Sciatic nerve (tissue), 2 donors: ENCODE measurements around the gene LEP. TPM values are rescaled to one million over a fixed set of nuclear protein-coding genes. Genes with fewer than 3 reads are reported as not detected.
A peak's percentile ranks its signal among the peaks of the same experiment; 100 is the strongest.
"Not testable (repeated sequence)": the region's sequence is repeated elsewhere in the genome, so short reads cannot be mapped to it uniquely, and the experiment has no call there.

Experiments
- ATAC-seq: fragments of 200-7000 bp; cut with Tn5 transposase; one replicate; pipeline ENCODE4 v1.9.1; 2020; ENCODE audit warnings: mild to moderate bottlenecking, moderate library complexity
- DNase-seq: peaks from one replicate; pipeline ENCODE4 v3.0.0-alpha.2; 2020; ENCODE audit warnings: low spot score
- intact Hi-C: fragments of 100-400 bp; cut with DNase I; formaldehyde crosslinking; loops from one replicate; pipeline ENCODE4 v1.14.2; 2022
- total RNA-seq: library from RNA; stranded (reverse); fragmentation: NEBNext Ultra II Directional; extraction: Animal tissue kit (Norgen Biotek cat#: 25700); gene quantifications from one replicate; pipeline ENCODE4 v1.2.1, GENCODE V29; 2021
- donor health status: DM: no; HTN: no; CAD: no.
- donor health status: DM: no; HTN: no; CAD: no.

Gene LEP
- total RNA-seq, 1 donor from 2014 or later = 7.2 TPM

DNA sequence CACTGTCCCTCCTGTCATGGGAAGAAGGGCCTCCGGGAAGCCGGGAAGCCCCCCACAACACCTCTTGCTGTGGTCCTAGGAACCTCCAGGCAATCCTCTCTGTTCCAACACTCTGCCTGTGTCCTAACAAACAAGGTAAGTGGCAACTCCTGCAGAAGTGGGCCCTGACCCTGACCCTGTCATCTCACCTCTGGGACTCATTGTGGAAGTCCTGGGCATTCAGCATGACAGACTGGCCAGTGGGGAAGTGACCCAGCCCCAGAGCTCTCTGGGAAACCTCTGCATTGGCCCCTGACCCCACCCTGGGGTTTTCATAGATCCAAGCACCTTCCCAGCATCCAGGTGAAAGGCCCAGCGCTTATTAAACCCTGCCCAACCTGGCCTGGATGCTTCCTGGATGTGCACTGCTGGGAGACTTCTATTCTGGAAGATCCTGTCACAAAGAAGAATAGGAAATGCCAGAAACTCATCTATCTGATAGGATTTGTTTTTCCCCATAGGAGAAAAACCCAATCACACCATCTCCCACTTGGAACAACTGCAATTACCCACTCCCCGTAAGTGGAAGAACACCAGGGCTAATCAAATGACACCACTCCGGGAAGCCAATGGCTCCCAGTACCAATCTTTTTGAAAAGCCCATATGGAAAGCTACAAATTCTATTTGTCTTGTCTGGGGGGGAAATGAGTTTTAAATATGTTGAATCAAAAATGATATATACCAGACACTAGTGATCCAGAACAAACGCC, 24.3 kb downstream of the LEP start:
- intact Hi-C loops = no loop called here
- ATAC-seq = no peak
- DNase-seq = no peak

DNA sequence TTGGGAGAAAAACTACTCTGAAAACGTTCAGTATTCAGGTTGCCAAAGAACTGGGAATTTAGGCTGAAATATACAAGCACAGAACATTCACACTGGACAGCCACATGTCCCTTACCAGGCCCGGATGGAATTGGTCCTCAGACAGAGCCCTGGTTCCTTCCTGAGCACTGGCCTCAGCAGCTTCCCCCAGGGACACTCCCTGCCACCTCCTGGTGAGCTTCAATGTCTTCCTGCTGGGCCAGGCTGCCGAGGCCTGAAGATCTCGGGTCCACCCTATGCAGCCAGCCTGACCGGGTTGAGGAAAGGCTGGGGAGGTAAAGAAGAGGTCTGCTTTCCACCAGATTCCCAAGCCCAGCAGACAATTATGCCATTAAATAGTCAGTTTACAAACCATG, 24.8 kb downstream of the LEP start:
- intact Hi-C loops = no loop called here
- ATAC-seq (no peak), DNase-seq (no peak)

GRCh38 chr7:128266529-128266882, 25.4 kb downstream of the LEP start:
- intact Hi-C loops = no loop called here
- DNase-seq = no peak
- no peak for ATAC-seq

GRCh38 chr7:128266883-128267594, 26.0 kb downstream of the LEP start:
- ATAC-seq (peak; percentile 82), DNase-seq (peak; percentile 67)
- intact Hi-C loops = no loop called here

GRCh38 chr7:128267595-128267924, 26.5 kb downstream of the LEP start:
- intact Hi-C loops = no loop called here
- ATAC-seq = no peak
- no peak for DNase-seq

GRCh38 chr7:128268233-128268632, 27.2 kb downstream of the LEP start:
- ATAC-seq = no peak
- DNase-seq = no peak
- intact Hi-C loops = no loop called here

DNA sequence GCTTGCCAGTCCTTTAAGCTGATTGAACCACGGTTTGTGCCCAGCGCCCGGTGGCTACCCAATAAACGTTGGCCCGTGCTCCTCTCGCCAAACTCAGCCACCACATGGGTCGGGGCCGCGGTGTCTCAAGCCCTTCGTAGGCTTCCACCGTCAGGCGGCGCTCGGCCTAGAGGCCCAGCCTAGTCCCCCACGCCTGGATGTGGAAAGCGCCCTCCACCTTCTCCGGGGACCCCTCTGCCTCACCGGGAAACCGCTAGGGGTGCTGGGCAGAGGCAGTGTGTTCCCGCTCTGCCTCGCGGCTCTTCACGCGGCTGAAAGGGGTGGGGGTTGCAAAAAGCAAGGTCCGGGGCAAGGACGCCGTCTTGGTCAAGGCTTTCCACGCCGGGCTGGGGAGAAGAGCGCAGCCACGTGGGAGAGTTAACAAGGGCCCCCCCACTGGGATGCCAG, 29.8 kb downstream of the LEP start:
- ATAC-seq (peak; percentile 4), DNase-seq (no peak)
- intact Hi-C loops = no loop called here

DNA sequence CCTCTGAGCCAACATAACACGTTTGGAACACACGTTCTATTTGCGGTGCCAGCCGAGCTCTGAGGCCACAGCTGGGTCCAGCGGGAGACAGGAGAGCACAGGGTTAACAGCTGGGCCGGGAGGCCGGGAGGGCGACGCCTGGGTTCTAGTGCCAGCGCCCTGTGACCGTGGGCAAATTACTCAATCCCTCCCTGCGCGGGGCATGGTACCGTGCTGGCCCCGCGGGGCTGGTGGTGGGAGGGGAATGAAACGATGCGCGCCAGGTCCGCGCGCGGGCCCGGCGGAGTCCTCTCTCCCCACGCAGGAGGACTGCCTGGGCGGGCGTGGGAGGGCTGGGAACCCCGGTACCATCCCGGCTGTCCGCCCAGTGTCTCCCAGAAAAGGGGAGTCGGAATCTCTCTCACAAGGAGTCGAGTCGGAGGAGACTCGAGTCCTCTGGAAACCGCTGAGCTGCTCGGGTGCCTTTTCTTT, 30.4 kb downstream of the LEP start:
- peak; percentile 43 for ATAC-seq
- DNase-seq = no peak
- intact Hi-C loops = no loop called here

GRCh38 chr7:128271942-128272481, 30.9 kb downstream of the LEP start:
- intact Hi-C loops = no loop called here
- no peak for ATAC-seq
- DNase-seq = no peak

GRCh38 chr7:128274246-128274883, 33.3 kb downstream of the LEP start:
- DNase-seq = no peak
- intact Hi-C loops = no loop called here

GRCh38 chr7:128274884-128275603, 34.0 kb downstream of the LEP start:
- no peak for ATAC-seq
- DNase-seq = no peak
- intact Hi-C loops = no loop called here

More at GRCh38 chr7:128274246-128274883, 33.3 kb downstream of the LEP start:
- ATAC-seq = no peak

- no peak for DNase-seq
- ATAC-seq = no peak
- intact Hi-C loops = no loop called here
Observed at GRCh38 chr7:128275681-128276080, 34.6 kb downstream of the LEP start.

GRCh38 chr7:128278366-128278765, 37.3 kb downstream of the LEP start:
- ATAC-seq (no peak), DNase-seq (no peak)
- intact Hi-C loops = no loop called here

- intact Hi-C loops = no loop called here
- DNase-seq = no peak
- ATAC-seq = no peak
Observed at GRCh38 chr7:128279124-128279713, 38.1 kb downstream of the LEP start.

GRCh38 chr7:128280451-128280850, 39.4 kb downstream of the LEP start:
- ATAC-seq, intact Hi-C loops, DNase-seq: not testable (repeated sequence)

DNA sequence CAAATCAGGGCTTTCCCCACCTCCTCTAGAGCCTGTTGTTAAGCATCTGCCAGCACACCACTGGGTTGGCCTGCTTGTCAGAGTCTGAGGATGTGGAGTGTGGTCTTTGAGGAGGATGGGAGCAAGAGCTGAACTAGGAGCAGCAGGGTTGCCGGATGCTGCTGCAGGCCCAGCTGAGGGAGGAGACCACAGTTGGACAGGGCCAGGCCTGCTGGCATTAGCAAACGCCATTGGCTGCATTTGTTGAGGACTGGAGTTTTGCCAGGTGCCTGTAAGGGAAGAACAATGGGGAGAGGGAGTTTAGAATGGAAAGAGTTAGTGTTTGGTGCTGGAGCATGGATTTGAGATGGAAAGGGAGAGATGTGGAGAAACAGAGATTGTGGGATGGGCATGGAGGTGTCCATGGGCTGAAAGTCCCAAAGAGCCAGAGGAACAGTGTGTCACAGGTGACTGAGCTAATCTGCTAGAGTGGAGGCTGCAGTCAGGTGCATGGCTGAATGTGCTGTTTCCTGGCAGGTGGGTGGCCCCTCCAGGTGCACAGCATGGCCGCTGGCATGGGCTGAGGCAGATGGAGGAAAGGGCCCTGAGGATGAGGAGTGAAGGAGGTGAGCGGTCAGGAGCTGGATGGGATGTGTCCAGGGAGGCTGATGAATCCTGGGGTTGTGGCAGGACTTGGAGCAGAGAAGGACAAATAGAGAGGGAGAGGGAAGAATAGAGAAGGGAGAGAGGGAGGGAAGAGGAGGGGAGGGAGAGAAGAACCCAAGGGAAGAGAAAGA, 40.7 kb downstream of the LEP start:
- DNase-seq (no peak), ATAC-seq (no peak)
- intact Hi-C loops = no loop called here

GRCh38 chr7:128284102-128284501, 43.0 kb downstream of the LEP start:
- intact Hi-C loops = no loop called here
- DNase-seq (no peak), ATAC-seq (no peak)

DNA sequence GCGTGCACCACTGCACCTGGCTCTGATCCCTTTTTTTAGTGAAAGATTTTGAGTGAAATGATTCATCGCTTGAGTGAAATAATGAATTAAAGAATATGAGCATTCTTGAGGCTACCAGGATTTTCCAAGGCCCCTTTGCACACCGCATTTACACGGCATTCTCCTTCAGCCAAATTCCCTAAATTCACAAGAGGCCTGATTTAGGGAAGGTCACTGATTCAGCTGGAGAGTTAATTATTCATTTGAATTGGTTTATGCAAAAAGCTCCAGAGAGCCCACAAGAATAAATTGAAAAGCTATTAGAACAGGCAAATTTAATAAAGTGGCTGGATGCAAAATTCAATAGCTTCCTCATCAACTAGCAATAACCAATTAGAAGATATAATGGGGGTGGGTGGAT, 46.5 kb downstream of the LEP start:
- ATAC-seq (no peak), DNase-seq (no peak)
- intact Hi-C loops = no loop called here
